GM13976 (cell line): ENCODE measurements around the gene PRDM5.

Source experiments
- DNase-seq: peaks from one replicate; pipeline ENCODE4 v3.0.0; 2012; ENCODE audit warnings: low spot score
- in situ Hi-C: fragments of 300-500 bp; cut with MboI; formaldehyde crosslinking; loops from one replicate; pipeline ENCODE4 v1.12.0; 2022; ENCODE audit warnings: low sequenced_read_pairs, mixed read lengths, inconsistent platforms; ENCODE audit not compliant: unreplicated experiment
- TF ChIP-seq, protein P1 (sequence below): IDR thresholded peaks from 2 replicates; pipeline ENCODE4 v1.5.1; 2012; ENCODE audit warnings: borderline replicate concordance, mild to moderate bottlenecking; ENCODE audit not compliant: insufficient read depth; ENCODE audit errors: extremely low read depth, missing control alignments, control extremely low read depth

Gene PRDM5

DNA sequence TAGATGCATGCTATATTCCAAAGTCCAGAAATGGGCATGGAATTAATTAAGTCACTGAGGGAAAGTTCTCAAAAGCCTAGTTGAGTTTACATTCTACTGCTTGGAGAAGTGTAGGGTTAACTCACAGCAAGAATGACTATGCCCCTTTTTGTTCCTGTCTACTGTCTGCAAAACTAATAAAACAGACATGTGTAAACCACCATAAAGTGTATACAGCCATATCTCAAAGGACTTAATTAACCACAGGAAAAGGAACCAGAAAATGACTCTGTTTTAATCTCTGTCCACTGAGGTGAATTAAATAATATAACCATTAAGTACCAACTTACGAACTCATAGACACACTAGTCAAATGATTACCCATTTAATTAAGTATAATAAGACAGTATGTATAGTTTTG lies 84.9 kb downstream of the PRDM5 start:
- in situ Hi-C loops, result no loop called here
- DNase-seq, result no peak
- TF ChIP-seq, protein P1, sequence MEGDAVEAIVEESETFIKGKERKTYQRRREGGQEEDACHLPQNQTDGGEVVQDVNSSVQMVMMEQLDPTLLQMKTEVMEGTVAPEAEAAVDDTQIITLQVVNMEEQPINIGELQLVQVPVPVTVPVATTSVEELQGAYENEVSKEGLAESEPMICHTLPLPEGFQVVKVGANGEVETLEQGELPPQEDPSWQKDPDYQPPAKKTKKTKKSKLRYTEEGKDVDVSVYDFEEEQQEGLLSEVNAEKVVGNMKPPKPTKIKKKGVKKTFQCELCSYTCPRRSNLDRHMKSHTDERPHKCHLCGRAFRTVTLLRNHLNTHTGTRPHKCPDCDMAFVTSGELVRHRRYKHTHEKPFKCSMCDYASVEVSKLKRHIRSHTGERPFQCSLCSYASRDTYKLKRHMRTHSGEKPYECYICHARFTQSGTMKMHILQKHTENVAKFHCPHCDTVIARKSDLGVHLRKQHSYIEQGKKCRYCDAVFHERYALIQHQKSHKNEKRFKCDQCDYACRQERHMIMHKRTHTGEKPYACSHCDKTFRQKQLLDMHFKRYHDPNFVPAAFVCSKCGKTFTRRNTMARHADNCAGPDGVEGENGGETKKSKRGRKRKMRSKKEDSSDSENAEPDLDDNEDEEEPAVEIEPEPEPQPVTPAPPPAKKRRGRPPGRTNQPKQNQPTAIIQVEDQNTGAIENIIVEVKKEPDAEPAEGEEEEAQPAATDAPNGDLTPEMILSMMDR, result no peak

DNA sequence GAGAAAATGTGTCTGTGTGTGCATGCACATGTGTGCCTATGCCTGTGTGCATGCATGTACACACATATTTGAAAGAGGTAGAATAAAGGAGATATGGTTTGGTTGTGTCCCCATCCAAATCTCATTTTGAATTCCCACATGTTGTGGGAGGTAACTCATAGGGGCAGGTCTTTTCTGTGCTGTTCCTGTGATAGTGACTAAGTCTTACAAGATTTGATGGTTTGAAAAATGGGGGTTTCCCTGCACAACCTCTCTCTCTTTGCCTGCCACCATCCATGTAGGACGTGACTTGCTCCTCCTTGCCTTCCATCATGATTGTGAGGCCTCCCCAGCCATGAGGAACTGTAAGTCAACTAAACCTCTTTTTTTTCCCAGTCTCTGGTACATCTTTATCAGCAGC lies 87.2 kb downstream of the PRDM5 start:
- in situ Hi-C loops, result no loop called here
- TF ChIP-seq, protein P1, result no peak
- no peak for DNase-seq

DNA sequence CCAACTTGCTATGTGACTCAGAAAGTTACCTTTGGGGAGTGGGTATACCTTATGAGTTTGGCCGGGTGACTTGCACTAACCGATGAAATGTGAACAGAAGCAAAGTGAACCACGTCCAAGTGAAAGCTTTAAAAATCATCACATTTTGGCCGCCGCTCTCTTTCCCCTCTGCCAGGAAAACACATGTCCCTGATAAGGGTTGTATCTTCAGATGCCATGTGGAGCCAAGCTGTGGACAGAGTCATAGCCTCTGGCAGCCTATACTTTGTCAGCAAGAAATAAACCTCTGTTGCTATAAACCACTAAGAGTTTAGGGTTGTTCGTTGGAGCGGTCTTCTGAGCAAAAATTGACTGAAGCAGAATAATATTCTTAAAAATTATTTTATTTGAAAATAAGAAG lies 92.3 kb downstream of the PRDM5 start:
- no peak for DNase-seq
- TF ChIP-seq, protein P1, result no peak
- in situ Hi-C loops, result no loop called here

DNA sequence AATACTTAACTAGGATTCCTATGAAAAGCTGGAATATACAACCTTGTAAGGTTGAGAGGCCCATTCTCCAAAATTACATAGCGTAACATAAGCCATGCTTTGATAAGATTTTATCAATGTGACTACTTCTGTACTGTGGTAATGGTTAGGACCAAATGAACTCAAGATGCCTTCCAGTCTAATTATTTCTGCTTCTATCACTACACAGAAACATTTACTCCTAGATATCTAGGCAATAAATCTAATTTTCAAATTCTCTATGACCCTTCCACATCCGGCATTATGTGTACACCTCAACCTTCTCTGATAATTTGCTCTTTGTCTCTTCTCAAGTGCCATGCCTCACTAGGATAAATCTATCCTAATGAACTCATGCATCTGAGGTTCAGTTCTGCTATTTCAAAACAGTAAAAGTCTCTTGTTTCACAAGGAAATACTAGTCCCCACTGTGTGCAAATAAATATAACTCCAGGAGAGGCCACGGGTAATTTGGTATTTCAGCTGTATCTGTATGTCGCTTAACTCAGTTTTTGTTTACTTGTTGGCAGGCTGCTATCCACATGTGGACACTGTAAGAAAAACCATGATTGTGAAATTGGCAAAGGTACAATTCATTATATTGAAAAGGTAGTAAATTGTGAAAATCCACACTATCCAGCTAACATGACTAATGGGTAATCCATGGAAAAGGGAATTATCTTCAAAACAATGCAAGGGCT lies 93.3 kb downstream of the PRDM5 start:
- DNase-seq, result no peak
- in situ Hi-C loops, result no loop called here

DNA sequence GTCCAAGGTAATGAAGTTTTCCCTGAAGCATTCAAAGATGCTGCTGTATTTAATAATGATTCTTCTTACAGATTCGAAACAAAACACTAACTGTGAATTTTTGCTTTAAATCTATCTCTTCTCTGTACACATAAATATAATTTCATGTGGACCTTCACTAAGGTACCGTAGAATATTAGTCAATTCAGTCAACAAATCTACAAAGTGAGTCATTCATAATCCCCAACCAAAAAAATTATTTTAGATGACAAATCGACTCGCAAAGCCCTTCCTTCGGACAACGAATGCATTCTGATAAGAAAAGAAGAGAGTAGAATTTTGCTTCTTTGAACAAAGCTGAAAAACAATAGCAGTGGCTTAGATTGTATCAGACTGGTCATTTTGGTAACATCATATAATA lies 95.7 kb downstream of the PRDM5 start:
- no peak for DNase-seq
- TF ChIP-seq, protein P1, result no peak

More for the DNA sequence above, 93.3 kb downstream of the PRDM5 start:
- TF ChIP-seq, protein P1, result no peak

DNA sequence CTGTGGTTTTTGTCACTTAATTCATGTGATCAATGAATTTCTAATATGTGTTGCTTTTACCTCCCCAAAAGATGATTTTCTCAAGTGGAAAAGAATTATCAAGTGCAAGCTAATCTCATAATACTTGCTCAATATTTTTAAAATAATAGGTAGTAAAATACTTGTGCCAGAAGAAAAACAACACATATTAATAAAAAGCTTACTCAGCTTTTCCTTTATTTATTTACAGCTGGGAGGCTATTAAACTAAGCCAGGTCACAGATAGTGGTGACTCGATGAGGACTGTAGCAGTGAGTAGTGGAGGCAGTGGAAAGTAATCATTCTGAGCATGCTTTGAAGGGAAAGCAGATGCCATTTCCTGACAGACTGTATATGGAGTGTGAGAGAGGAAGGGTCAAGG lies 96.1 kb downstream of the PRDM5 start:
- no peak for DNase-seq
- TF ChIP-seq, protein P1, result no peak
- in situ Hi-C loops, result no loop called here

More for the DNA sequence above, 95.7 kb downstream of the PRDM5 start:
- in situ Hi-C loops, result no loop called here
